Measurements from ENCODE around the gene TMCO1. TPM values are rescaled to one million over a fixed set of nuclear protein-coding genes. Genes with fewer than 3 reads are reported as not detected.
"Not testable (repeated sequence)": the region's sequence is repeated elsewhere in the genome, so short reads cannot be mapped to it uniquely, and the experiment has no call there.

The TMCO1 gene
- total RNA-seq, 1 donor from 2014 or later = 95.0 TPM

DNA sequence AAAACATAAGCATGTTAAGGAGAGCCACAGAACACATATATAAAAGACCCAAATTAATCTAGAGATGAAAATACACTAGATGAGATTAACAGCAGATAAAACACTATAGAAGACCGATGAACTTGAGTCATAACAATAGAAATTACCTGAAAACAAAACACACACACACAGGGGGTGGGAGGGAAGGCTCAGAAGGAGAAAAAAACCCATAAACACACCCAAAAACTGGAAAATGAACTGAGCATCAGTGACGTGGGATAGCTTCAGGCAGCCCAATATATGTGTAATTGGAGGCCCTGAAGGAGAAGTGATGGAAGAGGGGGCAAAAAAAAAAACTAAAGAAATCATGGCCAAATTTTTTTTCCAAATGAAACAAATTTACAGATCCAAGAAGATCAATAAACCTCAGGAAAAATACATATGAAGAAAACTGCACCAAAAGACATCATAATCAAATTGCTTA, 81.7 kb downstream of the TMCO1 start:
- TF ChIP-seq, protein P1, sequence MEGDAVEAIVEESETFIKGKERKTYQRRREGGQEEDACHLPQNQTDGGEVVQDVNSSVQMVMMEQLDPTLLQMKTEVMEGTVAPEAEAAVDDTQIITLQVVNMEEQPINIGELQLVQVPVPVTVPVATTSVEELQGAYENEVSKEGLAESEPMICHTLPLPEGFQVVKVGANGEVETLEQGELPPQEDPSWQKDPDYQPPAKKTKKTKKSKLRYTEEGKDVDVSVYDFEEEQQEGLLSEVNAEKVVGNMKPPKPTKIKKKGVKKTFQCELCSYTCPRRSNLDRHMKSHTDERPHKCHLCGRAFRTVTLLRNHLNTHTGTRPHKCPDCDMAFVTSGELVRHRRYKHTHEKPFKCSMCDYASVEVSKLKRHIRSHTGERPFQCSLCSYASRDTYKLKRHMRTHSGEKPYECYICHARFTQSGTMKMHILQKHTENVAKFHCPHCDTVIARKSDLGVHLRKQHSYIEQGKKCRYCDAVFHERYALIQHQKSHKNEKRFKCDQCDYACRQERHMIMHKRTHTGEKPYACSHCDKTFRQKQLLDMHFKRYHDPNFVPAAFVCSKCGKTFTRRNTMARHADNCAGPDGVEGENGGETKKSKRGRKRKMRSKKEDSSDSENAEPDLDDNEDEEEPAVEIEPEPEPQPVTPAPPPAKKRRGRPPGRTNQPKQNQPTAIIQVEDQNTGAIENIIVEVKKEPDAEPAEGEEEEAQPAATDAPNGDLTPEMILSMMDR (conservative IDR thresholded peaks at IDR 0.05) = no peak
- Mint-ChIP-seq H3K4me1 (ENCODE audit: unreplicated experiment) (peaks cover 6% of the 10 kb centered on the region), H3K27me3 (no peaks in the 10 kb centered on the region), H3K36me3 (peaks cover 62% of the 10 kb centered on the region), H3K4me3 (no peak overlapping the region), H3K27ac (no peak overlapping the region), H3K9me3 (peaks cover 7% of the 10 kb centered on the region)
- DNase-seq (ENCODE audit: extremely low spot score, unreplicated experiment) = no peak

DNA sequence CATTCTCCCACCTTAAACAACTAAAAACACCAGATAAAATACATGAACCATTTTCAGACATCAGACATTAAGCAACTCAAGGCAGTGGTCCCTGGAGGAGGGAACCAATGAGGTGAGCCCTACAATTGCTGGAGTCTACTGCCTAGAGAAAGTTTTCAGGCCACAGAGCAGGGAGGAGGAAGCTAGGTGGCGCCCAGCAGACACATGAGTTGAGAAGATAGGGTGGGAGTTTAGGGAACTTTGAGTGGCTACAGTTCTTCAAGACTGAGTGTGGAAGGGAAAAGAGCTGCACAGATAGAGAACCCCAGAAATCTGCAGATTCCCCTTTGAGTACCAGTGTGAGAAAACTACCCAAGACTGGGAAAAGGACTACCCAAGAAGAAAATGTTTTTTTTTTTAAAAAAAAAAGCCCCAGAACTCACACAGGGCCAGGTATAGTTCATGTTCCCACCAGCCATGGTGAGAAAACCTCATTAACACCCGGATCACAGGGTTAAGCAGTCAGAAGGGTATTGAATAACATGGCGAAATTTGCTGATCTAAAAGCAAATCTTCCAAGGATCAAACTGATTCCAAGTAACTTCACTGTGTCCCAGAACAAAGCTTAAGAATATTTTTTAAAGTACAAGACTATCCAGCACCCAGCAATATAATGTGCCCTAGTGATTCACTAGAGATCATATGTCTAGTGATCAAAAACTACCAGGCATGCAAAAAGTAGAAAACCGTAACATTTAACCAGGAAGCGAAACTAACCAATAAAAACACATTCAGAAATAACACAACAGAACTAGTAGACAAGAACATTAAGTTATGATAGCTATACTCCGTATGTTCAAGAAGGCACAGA, 82.3 kb downstream of the TMCO1 start:
- Mint-ChIP-seq H3K27me3 (no peaks in the 10 kb centered on the region), H3K4me3 (no peak overlapping the region), H3K27ac (no peak overlapping the region), H3K36me3 (peaks cover 61% of the 10 kb centered on the region), H3K4me1 (ENCODE audit: unreplicated experiment) (peaks cover 6% of the 10 kb centered on the region), H3K9me3 (peaks cover 7% of the 10 kb centered on the region)
- DNase-seq (ENCODE audit: extremely low spot score, unreplicated experiment) = no peak
- TF ChIP-seq, protein P1 (conservative IDR thresholded peaks at IDR 0.05) = no peak

DNA sequence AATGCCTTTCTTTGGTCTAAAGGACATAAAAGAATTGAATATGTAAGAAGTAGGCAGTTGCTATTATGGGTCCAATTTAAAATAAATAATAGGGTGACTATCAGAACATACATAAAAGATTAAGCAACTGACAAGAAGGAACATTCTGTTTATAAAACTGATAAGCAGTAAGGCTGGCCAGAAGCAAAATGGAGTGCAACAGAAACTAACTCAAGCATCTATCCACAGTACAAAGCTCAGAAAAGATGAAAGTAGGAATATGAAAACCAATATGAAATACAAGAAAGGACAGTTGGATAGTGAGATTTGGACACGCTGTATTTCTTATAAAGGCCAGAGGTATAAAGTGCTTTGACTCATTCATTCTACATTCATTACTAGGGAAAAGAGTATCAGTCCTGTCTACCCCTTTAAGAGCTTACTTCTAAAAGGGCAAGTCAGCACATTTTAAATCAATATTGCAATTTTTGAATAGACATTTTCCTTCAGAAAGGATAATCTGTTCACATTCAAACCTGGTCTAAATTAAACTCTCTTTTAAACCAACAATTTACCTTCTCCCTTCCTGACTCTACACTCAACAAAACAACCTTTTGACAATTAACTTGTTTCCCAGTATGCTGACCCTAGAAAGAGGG, 84.7 kb downstream of the TMCO1 start:
- DNase-seq (ENCODE audit: extremely low spot score, unreplicated experiment) = no peak
- Mint-ChIP-seq H3K36me3 (peaks cover 71% of the 10 kb centered on the region), H3K27ac (no peak overlapping the region), H3K9me3 (peaks cover 7% of the 10 kb centered on the region), H3K27me3 (no peaks in the 10 kb centered on the region), H3K4me3 (no peak overlapping the region), H3K4me1 (ENCODE audit: unreplicated experiment) (peaks cover 6% of the 10 kb centered on the region)
- TF ChIP-seq, protein P1 (conservative IDR thresholded peaks at IDR 0.05) = no peak

DNA sequence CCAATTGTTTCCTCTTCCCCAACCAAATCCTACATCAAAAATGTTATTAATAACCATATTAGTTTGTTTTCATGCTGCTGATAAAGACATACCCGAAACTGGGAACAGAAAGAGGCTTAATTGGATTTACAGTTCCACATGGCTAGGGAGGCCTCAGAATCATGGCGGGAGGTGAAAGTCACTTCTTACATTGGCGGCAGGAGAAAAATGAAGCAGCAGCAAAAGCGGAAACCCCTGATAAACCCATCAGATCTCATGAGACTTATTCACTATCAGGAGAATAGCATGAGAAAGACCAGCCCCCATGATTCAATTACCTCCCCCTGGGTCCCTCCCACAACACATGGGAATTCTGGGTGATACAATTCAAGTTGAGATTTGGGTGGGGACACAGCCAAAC, 87.9 kb downstream of the TMCO1 start:
- not testable (repeated sequence) for DNase-seq (ENCODE audit: extremely low spot score, unreplicated experiment); H3K4me1 Mint-ChIP-seq (ENCODE audit: unreplicated experiment); H3K27me3 Mint-ChIP-seq; H3K27ac Mint-ChIP-seq; H3K4me3 Mint-ChIP-seq; H3K9me3 Mint-ChIP-seq
- H3K36me3 Mint-ChIP-seq = peaks cover 65% of the 10 kb centered on the region

DNA sequence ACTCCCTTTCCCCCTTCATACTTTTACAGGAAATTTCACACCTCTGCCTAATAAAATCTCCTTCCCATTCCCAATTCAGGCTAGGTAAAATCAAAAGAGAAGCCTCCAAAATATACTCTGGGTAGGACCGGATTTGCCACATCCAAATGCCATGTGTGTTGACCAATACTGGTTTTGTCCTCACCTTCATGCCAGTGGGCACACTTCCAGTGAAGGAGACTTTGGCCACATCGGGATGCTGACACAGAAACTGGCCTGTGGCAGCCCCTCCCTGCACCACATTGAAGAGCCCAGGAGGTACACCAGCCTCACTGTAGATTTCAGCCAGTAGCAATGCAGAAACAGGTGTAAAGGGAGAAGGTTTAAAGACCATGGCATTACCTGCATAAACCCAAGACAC, 88.4 kb downstream of the TMCO1 start:
- Mint-ChIP-seq H3K36me3 (peaks cover 65% of the 10 kb centered on the region), H3K4me1 (ENCODE audit: unreplicated experiment) (peaks cover 4% of the 10 kb centered on the region), H3K27ac (no peak overlapping the region), H3K27me3 (no peaks in the 10 kb centered on the region), H3K9me3 (no peaks in the 10 kb centered on the region), H3K4me3 (no peak overlapping the region)
- DNase-seq (ENCODE audit: extremely low spot score, unreplicated experiment) = no peak
- TF ChIP-seq, protein P1 (conservative IDR thresholded peaks at IDR 0.05) = no peak

All from type B pancreatic cell (in vitro differentiated cells).